ENCODE results near the gene FAM83B.

DNA sequence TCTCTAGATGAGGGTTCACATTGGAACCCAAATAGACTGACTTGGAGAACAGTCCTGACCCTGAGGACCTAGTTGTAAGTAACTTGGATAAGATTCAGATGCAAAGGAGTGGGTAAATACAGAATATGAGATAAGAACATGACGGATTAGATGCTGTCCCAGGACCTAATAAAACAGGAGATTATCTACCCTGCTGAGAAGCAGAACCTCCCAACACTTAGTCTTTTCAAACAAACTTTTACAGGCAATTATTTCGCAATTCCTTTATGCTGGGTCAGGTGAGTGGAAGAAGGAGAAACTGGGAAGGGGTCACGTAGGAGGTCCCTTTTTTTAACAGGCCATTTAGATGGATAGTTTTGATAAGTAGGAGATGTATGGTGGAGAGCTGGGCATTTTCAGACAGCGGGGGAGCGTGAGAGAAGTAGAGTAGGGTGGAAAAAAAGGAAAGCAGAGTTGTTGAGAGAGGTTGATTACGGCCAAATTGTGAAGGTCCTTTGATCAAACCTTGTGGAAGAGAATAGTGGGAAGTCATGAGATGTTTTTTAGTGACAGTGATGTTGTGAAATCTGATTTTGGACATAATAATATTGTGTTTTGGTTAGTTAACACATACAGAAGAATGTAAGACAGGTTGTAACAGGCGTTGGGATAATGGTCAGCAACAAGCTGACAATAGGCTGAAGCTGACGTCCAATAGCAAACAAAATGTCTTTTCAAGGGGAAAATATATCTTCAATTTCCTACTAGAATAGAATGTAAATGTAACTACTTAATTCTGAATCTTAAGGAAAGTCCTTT lies 32.8 kb downstream of the FAM83B start:
- TF ChIP-seq, protein P1, sequence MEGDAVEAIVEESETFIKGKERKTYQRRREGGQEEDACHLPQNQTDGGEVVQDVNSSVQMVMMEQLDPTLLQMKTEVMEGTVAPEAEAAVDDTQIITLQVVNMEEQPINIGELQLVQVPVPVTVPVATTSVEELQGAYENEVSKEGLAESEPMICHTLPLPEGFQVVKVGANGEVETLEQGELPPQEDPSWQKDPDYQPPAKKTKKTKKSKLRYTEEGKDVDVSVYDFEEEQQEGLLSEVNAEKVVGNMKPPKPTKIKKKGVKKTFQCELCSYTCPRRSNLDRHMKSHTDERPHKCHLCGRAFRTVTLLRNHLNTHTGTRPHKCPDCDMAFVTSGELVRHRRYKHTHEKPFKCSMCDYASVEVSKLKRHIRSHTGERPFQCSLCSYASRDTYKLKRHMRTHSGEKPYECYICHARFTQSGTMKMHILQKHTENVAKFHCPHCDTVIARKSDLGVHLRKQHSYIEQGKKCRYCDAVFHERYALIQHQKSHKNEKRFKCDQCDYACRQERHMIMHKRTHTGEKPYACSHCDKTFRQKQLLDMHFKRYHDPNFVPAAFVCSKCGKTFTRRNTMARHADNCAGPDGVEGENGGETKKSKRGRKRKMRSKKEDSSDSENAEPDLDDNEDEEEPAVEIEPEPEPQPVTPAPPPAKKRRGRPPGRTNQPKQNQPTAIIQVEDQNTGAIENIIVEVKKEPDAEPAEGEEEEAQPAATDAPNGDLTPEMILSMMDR (conservative IDR thresholded peaks at IDR 0.05; ENCODE audit: low read depth, low read length): no peak
- no peak for TF ChIP-seq EZH2phosphoT487 (IDR thresholded peaks at IDR 0.05; ENCODE audit: borderline replicate concordance, low read length)
